MM.1S (cell line): ENCODE data around the gene CHRNE.

Experiments used
- EZH2 ChIP-seq: fragments of 300-600 bp; sonication (generic); optimal IDR thresholded peaks from 2 replicates; pipeline ENCODE3; 2017; ENCODE audit warnings: low read depth, mild to moderate bottlenecking, antibody characterized with exemption, low read length, mixed read lengths
- EZH2phosphoT487 ChIP-seq: fragments of 300-600 bp; sonication (generic); IDR thresholded peaks from 2 replicates; pipeline ENCODE4 v1.6.1; 2018; ENCODE audit warnings: antibody characterized with exemption, low read length
- TF ChIP-seq, protein P1 (sequence below): fragments of 300-600 bp; sonication (generic); IDR thresholded peaks from 2 replicates; pipeline ENCODE4 v1.5.1; 2016; ENCODE audit warnings: antibody characterized with exemption, low read length, mixed read lengths

DNA sequence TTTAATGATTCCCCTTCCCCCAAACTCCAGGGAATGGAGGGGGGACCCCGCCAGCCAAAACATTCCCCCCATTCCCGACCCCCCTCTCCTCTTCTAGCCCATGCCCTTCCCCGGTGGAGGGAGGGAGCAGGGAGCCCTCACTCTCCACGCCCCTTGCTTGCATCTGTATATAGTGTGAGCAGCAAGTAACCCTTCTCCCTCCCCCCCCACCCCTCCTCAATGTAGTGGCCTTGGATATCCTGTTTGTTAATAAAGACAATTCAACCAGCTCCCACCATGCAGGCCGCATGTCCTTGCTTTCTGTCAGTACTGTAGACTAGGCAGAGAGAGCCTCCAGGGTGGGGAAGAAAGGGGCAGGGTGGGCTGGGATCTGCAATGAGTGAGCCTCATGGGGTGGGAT is 5.1 kb downstream of the CHRNE start:
- TF ChIP-seq EZH2 (no peak), EZH2phosphoT487 (no peak)
- TF ChIP-seq, protein P1, sequence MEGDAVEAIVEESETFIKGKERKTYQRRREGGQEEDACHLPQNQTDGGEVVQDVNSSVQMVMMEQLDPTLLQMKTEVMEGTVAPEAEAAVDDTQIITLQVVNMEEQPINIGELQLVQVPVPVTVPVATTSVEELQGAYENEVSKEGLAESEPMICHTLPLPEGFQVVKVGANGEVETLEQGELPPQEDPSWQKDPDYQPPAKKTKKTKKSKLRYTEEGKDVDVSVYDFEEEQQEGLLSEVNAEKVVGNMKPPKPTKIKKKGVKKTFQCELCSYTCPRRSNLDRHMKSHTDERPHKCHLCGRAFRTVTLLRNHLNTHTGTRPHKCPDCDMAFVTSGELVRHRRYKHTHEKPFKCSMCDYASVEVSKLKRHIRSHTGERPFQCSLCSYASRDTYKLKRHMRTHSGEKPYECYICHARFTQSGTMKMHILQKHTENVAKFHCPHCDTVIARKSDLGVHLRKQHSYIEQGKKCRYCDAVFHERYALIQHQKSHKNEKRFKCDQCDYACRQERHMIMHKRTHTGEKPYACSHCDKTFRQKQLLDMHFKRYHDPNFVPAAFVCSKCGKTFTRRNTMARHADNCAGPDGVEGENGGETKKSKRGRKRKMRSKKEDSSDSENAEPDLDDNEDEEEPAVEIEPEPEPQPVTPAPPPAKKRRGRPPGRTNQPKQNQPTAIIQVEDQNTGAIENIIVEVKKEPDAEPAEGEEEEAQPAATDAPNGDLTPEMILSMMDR, result no peak
